ENCODE measurements around the gene RPA1.

- TF ChIP-seq EZH2 (IDR thresholded peaks at IDR 0.05; ENCODE audit: borderline replicate concordance, low read depth, low read length, poor library complexity, severe bottlenecking) (no peak), CTCF (conservative IDR thresholded peaks at IDR 0.05; ENCODE audit: low read depth, low read length) (no peak)
Observed at GRCh38 chr17:1898872-1899271, 69.1 kb downstream of the RPA1 start.
